H9 (cell line): ENCODE data around the gene PCNX2. TPM values are rescaled to one million over a fixed set of nuclear protein-coding genes. Genes with fewer than 3 reads are reported as not detected.

Source experiments
- DNase-seq: peaks from one replicate; pipeline ENCODE4 v3.0.0-alpha.2; 2017
- H2AFZ ChIP-seq: one replicate; pipeline ENCODE4 v1.6.1; 2013; ENCODE audit warnings: mild to moderate bottlenecking, low read length, control low read depth, moderate library complexity
- H2AK5ac ChIP-seq: 2 replicates; pipeline ENCODE4 v1.6.1; 2013; ENCODE audit warnings: low read length, control low read depth, mixed read lengths; ENCODE audit not compliant: insufficient read length
- H2BK120ac ChIP-seq: one replicate; pipeline ENCODE4 v1.6.1; 2013; ENCODE audit warnings: low read depth, mild to moderate bottlenecking, low read length, control low read depth, inconsistent platforms; ENCODE audit not compliant: poor library complexity, severe bottlenecking
- H2BK12ac ChIP-seq: 2 replicates; pipeline ENCODE4 v1.6.1; 2013; ENCODE audit warnings: low read length, control low read depth, mixed read lengths, low read depth; ENCODE audit not compliant: insufficient read length
- H2BK15ac ChIP-seq: 2 replicates; pipeline ENCODE4 v1.6.1; 2013; ENCODE audit warnings: low read depth, low read length, control low read depth
- H2BK20ac ChIP-seq: one replicate; pipeline ENCODE4 v1.6.1; 2013; ENCODE audit warnings: low read depth, mild to moderate bottlenecking, low read length, control low read depth, inconsistent platforms; ENCODE audit not compliant: poor library complexity, severe bottlenecking
- H2BK5ac ChIP-seq: 2 replicates; pipeline ENCODE4 v1.6.1; 2013; ENCODE audit warnings: low read length, control low read depth, mixed read lengths; ENCODE audit not compliant: insufficient read length
- H3K14ac ChIP-seq: 2 replicates; pipeline ENCODE4 v1.6.1; 2013; ENCODE audit warnings: low read length, control low read depth; ENCODE audit not compliant: insufficient read depth
- H3K18ac ChIP-seq: 2 replicates; pipeline ENCODE4 v1.6.1; 2013; ENCODE audit warnings: low read depth, mild to moderate bottlenecking, mixed read lengths, low read length, control low read depth; ENCODE audit not compliant: insufficient read length
- H3K23ac ChIP-seq: 2 replicates; pipeline ENCODE4 v1.6.1; 2013; ENCODE audit warnings: low read length, control low read depth, mixed read lengths, low read depth; ENCODE audit not compliant: insufficient read length
- H3K23me2 ChIP-seq: 2 replicates; pipeline ENCODE4 v1.6.1; 2013; ENCODE audit warnings: low read depth, mild to moderate bottlenecking, mixed read lengths, low read length, control low read depth; ENCODE audit not compliant: insufficient read length, poor library complexity, severe bottlenecking
- H3K27ac ChIP-seq: 2 replicates; pipeline ENCODE4 v1.5.1; 2013; ENCODE audit warnings: low read length, control low read depth, mixed read lengths, low read depth; ENCODE audit not compliant: insufficient read length
- H3K27me3 ChIP-seq: 2 replicates; pipeline ENCODE4 v1.6.1; 2013; ENCODE audit warnings: low read length, control low read depth, inconsistent platforms; ENCODE audit not compliant: insufficient read depth
- H3K4ac ChIP-seq: 2 replicates; pipeline ENCODE4 v1.6.1; 2013; ENCODE audit warnings: low read depth, mild to moderate bottlenecking, control low read depth, inconsistent platforms, low read length, moderate library complexity
- H3K4me1 ChIP-seq: 2 replicates; pipeline ENCODE4 v1.6.1; 2013; ENCODE audit warnings: low read length, control low read depth, inconsistent platforms; ENCODE audit not compliant: insufficient read depth
- H3K4me2 ChIP-seq: 2 replicates; pipeline ENCODE4 v1.6.1; 2013; ENCODE audit warnings: low read length, control low read depth, mixed read lengths; ENCODE audit not compliant: insufficient read length, insufficient read depth
- H3K56ac ChIP-seq: 2 replicates; pipeline ENCODE4 v1.6.1; 2013; ENCODE audit warnings: low read depth, mild to moderate bottlenecking, mixed read lengths, low read length, control low read depth; ENCODE audit not compliant: insufficient read length
- H3K79me1 ChIP-seq: 2 replicates; pipeline ENCODE4 v1.6.1; 2013; ENCODE audit warnings: low read depth, mild to moderate bottlenecking, moderate library complexity, low read length, control low read depth, inconsistent platforms; ENCODE audit not compliant: insufficient read depth, poor library complexity, severe bottlenecking
- H3K79me2 ChIP-seq: 2 replicates; pipeline ENCODE4 v1.6.1; 2013; ENCODE audit warnings: low read length, control low read depth, inconsistent platforms; ENCODE audit not compliant: insufficient read depth
- H3K9ac ChIP-seq: 2 replicates; pipeline ENCODE4 v1.6.1; 2013; ENCODE audit warnings: low read length, control low read depth, mixed read lengths; ENCODE audit not compliant: insufficient read length; ENCODE audit errors: extremely low read depth
- H3K9me3 ChIP-seq: one replicate; pipeline ENCODE4 v1.6.1; 2013; ENCODE audit warnings: low read depth, low read length, inconsistent platforms; ENCODE audit not compliant: control insufficient read depth
- H3T11ph ChIP-seq: one replicate; pipeline ENCODE4 v1.6.1; 2013; ENCODE audit warnings: mild to moderate bottlenecking, low read length, control low read depth, inconsistent platforms
- H4K20me1 ChIP-seq: one replicate; pipeline ENCODE4 v1.6.1; 2013; ENCODE audit not compliant: control insufficient read depth, insufficient read length, insufficient read depth
- H4K5ac ChIP-seq: 2 replicates; pipeline ENCODE4 v1.6.1; 2013; ENCODE audit warnings: low read depth, mild to moderate bottlenecking, mixed read lengths, low read length, control low read depth; ENCODE audit not compliant: insufficient read length
- H4K8ac ChIP-seq: replicated peaks from 2 replicates; pipeline ENCODE4 v1.6.1; 2013; ENCODE audit warnings: low read length, control low read depth, mixed read lengths, low read depth; ENCODE audit not compliant: insufficient read length
- H4K91ac ChIP-seq: 2 replicates; pipeline ENCODE4 v1.6.1; 2013; ENCODE audit warnings: low read depth, mild to moderate bottlenecking, moderate library complexity, mixed read lengths, low read length, control low read depth; ENCODE audit not compliant: insufficient read length
- H3K27ac Mint-ChIP-seq, 3 experiments: 2 replicates in 2 of 3; 3 replicates in 1 of 3; pipeline ENCODE4 v1.8.0; 2020 to 2021; ENCODE audit warnings: mixed read lengths in 3 of 3, mild to moderate bottlenecking in 1 of 3, moderate library complexity in 1 of 3
- H3K27me3 Mint-ChIP-seq: 2 replicates; pipeline ENCODE4 v1.8.0; 2021; ENCODE audit warnings: low read depth, mild to moderate bottlenecking, moderate library complexity, mixed read lengths
- H3K36me3 Mint-ChIP-seq, 3 experiments: 2 replicates in 2 of 3; 3 replicates in 1 of 3; pipeline ENCODE4 v1.8.0; 2020 to 2021; ENCODE audit warnings: low read depth in 3 of 3, mixed read lengths in 3 of 3; ENCODE audit not compliant: insufficient read depth in 1 of 3
- H3K4me1 Mint-ChIP-seq, 2 experiments: 2 replicates each; pipeline ENCODE4 v1.8.0; 2020; ENCODE audit warnings: mixed read lengths in 2 of 2
- H3K4me3 Mint-ChIP-seq, 2 experiments: 2 replicates in 1 of 2; 3 replicates in 1 of 2; pipeline ENCODE4 v1.8.0; 2020 to 2021; ENCODE audit warnings: mild to moderate bottlenecking in 2 of 2, mixed read lengths in 2 of 2, moderate library complexity in 1 of 2
- H3K9me3 Mint-ChIP-seq, 2 experiments: 2 replicates in 1 of 2; 3 replicates in 1 of 2; pipeline ENCODE4 v1.8.0; 2020; ENCODE audit warnings: mild to moderate bottlenecking in 2 of 2, mixed read lengths in 2 of 2, moderate library complexity in 1 of 2
- WGBS: extraction: QIAGEN DNeasy Blood & Tissue Kit; methylation state at CpG from one replicate; pipeline ENCODE4 v1.1.7; 2013; ENCODE audit warnings: missing lambda C conversion rate, low lambda C conversion rate, mixed read lengths; ENCODE audit not compliant: insufficient read length; ENCODE audit errors: extremely low coverage; 5-methylcytosine and 5-hydroxymethylcytosine counted together
- total RNA-seq: library from RNA; stranded (reverse); gene quantifications from 2 replicates; pipeline ENCODE4 v1.2.1, GENCODE V29; 2021
- TF ChIP-seq, protein P1 (sequence below): fragments of 200-600 bp; sonication (generic); conservative IDR thresholded peaks from 3 replicates; pipeline ENCODE4 v1.8.0; 2021; ENCODE audit warnings: antibody characterized with exemption, mild to moderate bottlenecking

Gene PCNX2
- total RNA-seq, 1 experiment from 2014 or later, result 45.1 TPM

DNA sequence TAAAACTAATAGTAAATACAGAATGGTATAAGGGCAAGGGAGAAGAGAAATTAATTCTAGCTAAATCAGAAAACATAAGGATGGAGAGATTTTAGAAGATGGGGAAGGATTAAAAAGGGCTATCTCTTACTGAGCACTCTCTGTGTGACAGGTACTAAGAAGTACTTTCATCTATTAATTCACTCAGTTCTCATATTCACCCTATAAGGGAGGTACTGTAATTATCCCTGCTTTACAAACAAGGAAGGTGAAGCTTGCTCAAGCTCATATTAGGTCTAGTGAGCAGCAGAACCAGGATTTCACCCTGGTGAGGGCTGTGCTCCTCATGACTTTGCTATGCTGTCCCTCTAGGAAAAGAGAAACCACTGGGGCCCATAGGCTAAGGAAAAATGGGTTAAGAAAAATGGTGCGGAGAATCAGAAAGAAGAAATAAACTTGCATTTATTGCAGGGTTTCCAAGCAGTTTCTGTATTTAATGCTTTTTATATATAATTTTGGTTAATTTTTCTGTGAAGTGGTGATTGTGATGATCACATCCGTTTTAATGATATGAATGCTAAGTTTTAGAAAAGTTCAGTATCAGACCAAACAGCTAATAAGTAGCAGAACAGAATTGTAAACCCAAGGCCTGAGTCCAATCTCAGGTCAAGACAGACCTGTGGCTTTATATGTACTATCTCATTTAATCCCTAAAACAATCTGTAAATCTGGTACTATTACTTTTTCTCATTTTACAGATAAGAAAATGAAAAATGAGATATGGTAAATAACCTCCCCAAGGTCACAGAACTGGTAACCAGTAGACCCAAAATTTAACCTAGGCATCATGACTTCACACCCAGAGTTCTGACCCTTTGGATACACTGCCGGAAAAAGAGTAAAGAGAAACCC is 1.7 kb downstream of the PCNX2 start:
- no peak for DNase-seq
- H3K14ac ChIP-seq, result no peak overlapping the region
- H2BK120ac ChIP-seq, result no peak overlapping the region
- no peak overlapping the region for H2AK5ac ChIP-seq
- no peak overlapping the region for H2AFZ ChIP-seq
- TF ChIP-seq, protein P1, sequence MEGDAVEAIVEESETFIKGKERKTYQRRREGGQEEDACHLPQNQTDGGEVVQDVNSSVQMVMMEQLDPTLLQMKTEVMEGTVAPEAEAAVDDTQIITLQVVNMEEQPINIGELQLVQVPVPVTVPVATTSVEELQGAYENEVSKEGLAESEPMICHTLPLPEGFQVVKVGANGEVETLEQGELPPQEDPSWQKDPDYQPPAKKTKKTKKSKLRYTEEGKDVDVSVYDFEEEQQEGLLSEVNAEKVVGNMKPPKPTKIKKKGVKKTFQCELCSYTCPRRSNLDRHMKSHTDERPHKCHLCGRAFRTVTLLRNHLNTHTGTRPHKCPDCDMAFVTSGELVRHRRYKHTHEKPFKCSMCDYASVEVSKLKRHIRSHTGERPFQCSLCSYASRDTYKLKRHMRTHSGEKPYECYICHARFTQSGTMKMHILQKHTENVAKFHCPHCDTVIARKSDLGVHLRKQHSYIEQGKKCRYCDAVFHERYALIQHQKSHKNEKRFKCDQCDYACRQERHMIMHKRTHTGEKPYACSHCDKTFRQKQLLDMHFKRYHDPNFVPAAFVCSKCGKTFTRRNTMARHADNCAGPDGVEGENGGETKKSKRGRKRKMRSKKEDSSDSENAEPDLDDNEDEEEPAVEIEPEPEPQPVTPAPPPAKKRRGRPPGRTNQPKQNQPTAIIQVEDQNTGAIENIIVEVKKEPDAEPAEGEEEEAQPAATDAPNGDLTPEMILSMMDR, result no peak
- peaks cover 6% of the 10 kb centered on the region for H3K23me2 ChIP-seq
- H3K56ac ChIP-seq, result no peak overlapping the region
- H3K27me3 ChIP-seq, result no peaks in the 10 kb centered on the region
- H3K79me2 ChIP-seq, result peaks cover 18% of the 10 kb centered on the region; the same call in 1 of the 2 replicates
- no peaks in the 10 kb centered on the region for H4K20me1 ChIP-seq
- no CpG with 5 or more reads among the region's 3 CpGs for WGBS
- peaks cover 6% of the 10 kb centered on the region; the same call in 1 of the 2 replicates for H3K4me1 ChIP-seq
- H2BK20ac ChIP-seq, result no peak overlapping the region
- H3K27ac Mint-ChIP-seq, result peak overlapping the region; percentile 18 to 45 (median 27); a peak in 3 of 7 replicates
- no peaks in the 10 kb centered on the region for H3K79me1 ChIP-seq
- H2BK12ac ChIP-seq, result no peak overlapping the region
- H4K91ac ChIP-seq, result no peak overlapping the region
- no peak overlapping the region for H3K23ac ChIP-seq
- no peak overlapping the region for H3K4ac ChIP-seq
- no peaks in the 10 kb centered on the region for H3K9me3 Mint-ChIP-seq
- no peak overlapping the region for H3T11ph ChIP-seq
- no peak overlapping the region for H4K5ac ChIP-seq
- no peak overlapping the region for H4K8ac ChIP-seq
- no peaks in the 10 kb centered on the region for H3K27me3 Mint-ChIP-seq
- no peak overlapping the region for H2BK5ac ChIP-seq
- H3K4me2 ChIP-seq, result peak overlapping the region; percentile 79
- no peaks in the 10 kb centered on the region for H3K9me3 ChIP-seq
- peaks cover 3 to 20% (median 8%) of the 10 kb centered on the region in 3 experiments; a peak in 4 of 7 replicates for H3K36me3 Mint-ChIP-seq
- H3K9ac ChIP-seq, result peak overlapping the region; percentile 34
- H3K4me3 Mint-ChIP-seq, result peak overlapping the region; percentile 89 to 93
- H3K27ac ChIP-seq, result no peak overlapping the region
- no peak overlapping the region for H2BK15ac ChIP-seq
- H3K18ac ChIP-seq, result no peak overlapping the region
- peaks cover 60 to 63% of the 10 kb centered on the region in 2 experiments for H3K4me1 Mint-ChIP-seq
